Lung microvascular endothelial cell (primary cell): ENCODE results near the gene FBXW7. TPM values are rescaled to one million over a fixed set of nuclear protein-coding genes. Genes with fewer than 3 reads are reported as not detected.

Source experiments
- DNase-seq, 2 donors: peaks; one replicate each; pipeline versions ENCODE4 v3.0.0 to v3.0.0-alpha.2; 2010; ENCODE audit warnings: low read depth in 2 of 2
- total RNA-seq: library from RNA; depleted of rRNA; stranded (reverse); fragments of >200 nt; gene quantifications from 2 replicates; pipeline ENCODE4 v1.2.1, GENCODE V29; 2014

Gene FBXW7
- total RNA-seq, 1 donor from 2014 or later: 51.2 TPM

- no peak for DNase-seq
These were observed 246.0 kb downstream of the FBXW7 start for GRCh38 chr4:152289941-152290340.

GRCh38 chr4:152289541-152289940, 246.4 kb downstream of the FBXW7 start:
- DNase-seq: no peak

GRCh38 chr4:152283801-152284470, 252.0 kb downstream of the FBXW7 start:
- DNase-seq: peak; percentile 15 to 48

GRCh38 chr4:152281822-152282221, 254.1 kb downstream of the FBXW7 start:
- DNase-seq: no peak

- no peak for DNase-seq
These were observed 254.7 kb downstream of the FBXW7 start for GRCh38 chr4:152281211-152281610.

- no peak for DNase-seq
These were observed 256.7 kb downstream of the FBXW7 start for GRCh38 chr4:152279234-152279566.

GRCh38 chr4:152278505-152279233, 257.2 kb downstream of the FBXW7 start:
- DNase-seq: no peak

GRCh38 chr4:152278172-152278504, 257.8 kb downstream of the FBXW7 start:
- DNase-seq: no peak

GRCh38 chr4:152277333-152277732, 258.6 kb downstream of the FBXW7 start:
- DNase-seq: no peak

- DNase-seq: no peak
These were observed 262.5 kb downstream of the FBXW7 start for GRCh38 chr4:152273343-152273742.

Other genes with a start within 250 kb of the FBXW7 start
- gene TMEM154, start 143.9 kb upstream of the FBXW7 start, total RNA-seq: 0.20 and 2.0 TPM in 2 replicates
- gene TIGD4, start 243.6 kb upstream of the FBXW7 start, total RNA-seq: not detected in 2 replicates
- gene ARFIP1, start 243.9 kb upstream of the FBXW7 start, total RNA-seq: 21.6 and 22.0 TPM in 2 replicates